NOMO-1 (cell line): Measurements from ENCODE around the gene LIAS.

Source experiments
- DNase-seq, 2 experiments: peaks; one replicate each; lab custom pipeline; 2025; ENCODE audit not compliant: unreplicated experiment in 2 of 2; lab: John Stamatoyannopoulos, UW

The LIAS gene

GRCh38 chr4:39527296-39528060 is 68.6 kb downstream of the LIAS start, which contains the start of gene UGDH:
Gene UGDH (minus strand): TSS chr4:39527439. CDS start chr4:39521512, 5,927 bp downstream.
- peak; percentile 95 to 99 for DNase-seq

GRCh38 chr4:39528061-39528465 is 69.2 kb downstream of the LIAS start:
- peak in 1 of 2 experiments; percentile 42 for DNase-seq
